Small intestine (tissue), 7 donors: ENCODE results near the gene NBDY. TPM values are rescaled to one million over a fixed set of nuclear protein-coding genes. Genes with fewer than 3 reads are reported as not detected.
A peak's percentile ranks its signal among the peaks of the same experiment; 100 is the strongest.

ENCODE experiments used
- DNase-seq, 2 donors: peaks; one replicate each; pipeline versions ENCODE4 v3.0.0 to v3.0.0-alpha.2; 2013
- FAIRE-seq: peaks from 2 replicates; lab custom pipeline; 2012; peaks lifted over from hg19 to GRCh38; lab: Jason Lieb, UNC
- H3K27ac ChIP-seq, 3 donors: one replicate each; pipeline ENCODE4 v1.5.1; 2013; ENCODE audit warnings: low read length in 2 of 3, mild to moderate bottlenecking in 2 of 3, control low read depth in 1 of 3, inconsistent platforms in 1 of 3, low read depth in 1 of 3, moderate library complexity in 1 of 3
- H3K27me3 ChIP-seq, 3 donors: one replicate each; pipeline ENCODE4 v1.6.1; 2013; ENCODE audit warnings: low read length in 3 of 3, inconsistent platforms in 1 of 3; ENCODE audit not compliant: control insufficient read depth in 3 of 3, insufficient read depth in 3 of 3
- H3K36me3 ChIP-seq, 3 donors: one replicate each; pipeline ENCODE4 v1.6.1; 2013; ENCODE audit warnings: low read length in 3 of 3, inconsistent platforms in 1 of 3, low read depth in 1 of 3, mild to moderate bottlenecking in 1 of 3, moderate library complexity in 1 of 3; ENCODE audit not compliant: control insufficient read depth in 3 of 3, insufficient read depth in 2 of 3
- H3K4me1 ChIP-seq, 3 donors: one replicate each; pipeline ENCODE4 v1.6.1; 2013; ENCODE audit warnings: low read length in 2 of 3, inconsistent platforms in 1 of 3, low read depth in 1 of 3, mild to moderate bottlenecking in 1 of 3, moderate library complexity in 1 of 3; ENCODE audit not compliant: control insufficient read depth in 3 of 3, insufficient read depth in 2 of 3
- H3K4me3 ChIP-seq, 3 donors: one replicate each; pipeline ENCODE4 v1.5.1; 2013; ENCODE audit warnings: low read length in 3 of 3, control low read depth in 1 of 3, inconsistent platforms in 1 of 3, low read depth in 1 of 3, mild to moderate bottlenecking in 1 of 3, moderate library complexity in 1 of 3
- H3K9me3 ChIP-seq, 2 donors: one replicate each; pipeline ENCODE4 v1.6.1; 2013; ENCODE audit warnings: low read depth in 1 of 2, low read length in 1 of 2; ENCODE audit not compliant: control insufficient read depth in 2 of 2, insufficient read depth in 1 of 2
- WGBS, 3 donors: extraction: QIAGEN DNeasy Blood & Tissue Kit; methylation state at CpG; one replicate each; pipeline ENCODE4 v1.1.7; 2013; 5-methylcytosine and 5-hydroxymethylcytosine counted together
- polyA plus RNA-seq, 4 donors: library from polyadenylated mRNA; stranded (reverse) in 3 of 4; unstranded in 1 of 4; fragments of 200-250 nt in 3 of 4; fragments of 120-200 nt in 1 of 4; gene quantifications; one replicate each; pipeline versions ENCODE4 v1.2.1 to v1.2.3, GENCODE V29; 2013
- donor health status: healthy with polysubstance abuse.
- donor health status: control.
- donor health status: control.
- donor health status: Bipolar disorder and iron deficiency.
- donor health status: healthy.

The NBDY gene
- polyA plus RNA-seq, 4 donors = 11.9 to 39.6 (median 20.9) TPM

DNA sequence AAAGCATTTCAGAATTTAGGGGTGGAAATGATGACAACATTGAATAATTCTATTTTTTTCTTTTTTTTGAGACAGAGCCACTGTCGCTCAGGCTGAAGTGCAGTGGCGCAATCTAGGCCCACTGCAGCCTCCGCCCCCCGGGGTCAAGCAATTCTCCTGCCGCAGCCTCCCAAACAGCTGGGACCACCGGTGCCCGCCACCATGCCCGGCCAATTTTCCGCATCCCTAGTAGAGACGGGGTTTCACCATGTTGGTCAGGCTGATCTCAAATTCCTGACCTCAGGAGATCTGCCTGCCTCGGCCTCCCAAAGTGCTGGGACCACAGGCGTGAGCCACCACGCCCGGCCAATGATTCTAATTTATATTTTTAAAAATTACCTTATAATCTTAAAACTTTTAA, 7.2 kb downstream of the NBDY start:
- no peak for FAIRE-seq
- Histone ChIP-seq H3K36me3 (no peaks in the 10 kb centered on the region), H3K27me3 (no peaks in the 10 kb centered on the region), H3K4me3 (no peak overlapping the region), H3K27ac (no peak overlapping the region), H3K9me3 (no peaks in the 10 kb centered on the region), H3K4me1 (no peaks in the 10 kb centered on the region)
- 92 to 97% (median 95%) methylated on average over 14 of the region's 14 CpGs for WGBS, 3 donors
- DNase-seq = no peak

DNA sequence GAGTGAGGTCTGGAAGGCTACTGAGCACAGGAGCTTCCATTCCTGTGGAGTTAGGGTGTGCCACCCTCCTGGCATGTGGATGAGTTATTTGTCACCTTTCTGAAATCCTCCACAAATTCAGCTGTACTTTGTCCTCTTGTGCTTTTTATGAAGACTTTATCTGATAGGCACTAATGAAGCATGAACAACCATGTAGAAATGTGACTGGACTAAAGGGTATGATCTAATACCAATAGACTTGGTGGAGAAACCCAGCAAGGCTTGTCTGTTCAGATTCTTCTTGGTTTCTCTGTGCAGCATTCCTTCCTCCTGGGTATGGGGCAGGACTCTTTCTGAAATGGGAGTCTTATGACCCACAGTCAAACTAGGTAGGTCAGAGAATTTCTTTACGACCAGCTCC, 9.6 kb downstream of the NBDY start:
- peak; percentile 45 to 67 for DNase-seq

DNA sequence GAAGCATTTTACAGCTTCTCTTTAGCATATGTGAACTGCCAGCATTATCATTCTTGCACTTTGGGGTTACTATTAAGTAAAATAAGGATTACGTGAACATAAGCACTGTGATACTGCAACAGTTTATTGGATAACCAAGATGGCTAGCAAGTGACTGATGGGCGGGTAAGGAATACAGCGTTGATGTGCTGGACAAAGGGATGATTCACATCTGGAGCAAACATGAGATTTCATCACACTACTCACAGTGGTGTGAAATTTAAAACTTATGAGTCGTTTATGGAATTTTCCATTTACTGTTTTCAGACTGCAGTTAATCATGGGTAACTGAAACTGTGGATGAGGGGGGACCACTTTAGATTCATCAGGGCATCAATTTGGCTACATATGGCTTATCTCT, 16.0 kb downstream of the NBDY start:
- Histone ChIP-seq H3K27ac (no peak overlapping the region), H3K4me3 (no peak overlapping the region), H3K9me3 (no peaks in the 10 kb centered on the region), H3K27me3 (no peaks in the 10 kb centered on the region), H3K36me3 (no peaks in the 10 kb centered on the region), H3K4me1 (no peaks in the 10 kb centered on the region)
- WGBS, 3 donors = 74 to 84% (median 80%) methylated on average over 4 of the region's 4 CpGs
- DNase-seq (no peak), FAIRE-seq (no peak)

More for the DNA sequence above, 9.6 kb downstream of the NBDY start:
- no peak overlapping the region for H3K4me3 ChIP-seq
- H3K36me3 ChIP-seq = no peaks in the 10 kb centered on the region
- no peak for FAIRE-seq
- WGBS, 3 donors = 28 to 60% (median 43%) methylated on average over 1 of the region's 1 CpG
- H3K27ac ChIP-seq = peak overlapping the region in 2 of 3 donors; percentile 4 to 48
- H3K9me3 ChIP-seq = no peaks in the 10 kb centered on the region
- H3K27me3 ChIP-seq = no peaks in the 10 kb centered on the region
- no peaks in the 10 kb centered on the region for H3K4me1 ChIP-seq

DNA sequence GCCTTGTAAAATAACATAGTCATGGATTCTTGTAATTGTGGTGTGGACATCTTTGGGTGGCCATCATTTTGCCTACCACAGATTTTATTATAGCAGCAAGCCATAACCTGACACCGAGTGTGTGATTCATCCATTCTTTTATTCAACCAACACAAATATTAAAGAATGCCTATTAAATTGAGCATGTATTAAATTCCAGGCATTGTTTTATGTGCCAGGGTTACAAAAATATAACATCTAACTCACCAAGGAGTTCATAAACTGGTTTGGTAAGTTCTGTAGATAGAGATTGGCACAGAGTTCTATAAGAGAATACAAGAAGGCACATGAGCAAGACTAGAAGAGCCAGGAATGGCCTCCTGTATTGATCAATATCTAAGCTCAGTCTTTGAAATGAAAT, 18.0 kb downstream of the NBDY start:
- Histone ChIP-seq H3K36me3 (no peaks in the 10 kb centered on the region), H3K27me3 (no peaks in the 10 kb centered on the region), H3K9me3 (no peaks in the 10 kb centered on the region), H3K27ac (no peak overlapping the region), H3K4me3 (no peak overlapping the region), H3K4me1 (no peaks in the 10 kb centered on the region)
- DNase-seq (no peak), FAIRE-seq (no peak)
- 78 to 97% (median 96%) methylated on average over 1 of the region's 1 CpG for WGBS, 3 donors

DNA sequence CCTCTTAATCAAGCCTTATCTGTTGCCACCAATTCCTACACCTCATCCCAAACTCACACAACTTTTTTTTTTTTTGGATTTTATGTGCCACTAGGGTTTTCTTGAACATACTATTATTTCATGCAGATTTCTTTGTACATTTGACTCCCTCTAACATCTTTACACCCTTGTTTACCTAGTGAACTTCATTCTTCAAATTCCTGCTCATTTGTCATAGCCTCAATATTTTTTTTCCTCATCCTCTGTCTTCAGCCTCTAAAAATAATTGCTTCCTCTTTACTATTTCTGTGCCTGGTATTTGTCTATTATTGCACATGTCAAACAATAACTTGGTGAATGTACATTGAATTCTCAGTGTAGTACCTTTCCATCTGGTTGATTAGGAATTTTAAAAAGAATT, 22.0 kb downstream of the NBDY start:
- H3K9me3 ChIP-seq = no peaks in the 10 kb centered on the region
- DNase-seq (no peak), FAIRE-seq (no peak)
- H3K36me3 ChIP-seq = no peaks in the 10 kb centered on the region
- H3K27me3 ChIP-seq = no peaks in the 10 kb centered on the region
- H3K4me3 ChIP-seq = no peak overlapping the region
- H3K4me1 ChIP-seq = no peaks in the 10 kb centered on the region
- no peak overlapping the region for H3K27ac ChIP-seq

DNA sequence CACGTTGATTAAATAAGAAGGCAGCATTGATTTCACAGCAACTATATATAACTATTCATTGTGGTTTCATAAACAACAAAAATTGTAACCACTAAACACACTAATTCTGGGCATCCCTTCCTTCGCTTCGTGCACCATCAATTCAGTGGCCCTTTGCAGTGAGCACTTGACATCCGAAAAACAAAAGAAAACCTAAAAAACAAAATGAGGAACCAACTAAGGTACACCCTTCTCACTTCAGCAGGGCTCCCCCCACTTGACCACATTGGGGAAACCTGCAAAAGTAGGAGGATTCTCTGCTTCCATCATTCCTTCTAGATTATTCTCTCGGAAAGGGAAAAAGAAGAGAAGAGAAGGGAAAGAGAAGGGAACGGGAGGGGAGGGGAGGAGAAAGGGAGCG, 28.3 kb downstream of the NBDY start:
- DNase-seq = no peak
- no peak for FAIRE-seq

DNA sequence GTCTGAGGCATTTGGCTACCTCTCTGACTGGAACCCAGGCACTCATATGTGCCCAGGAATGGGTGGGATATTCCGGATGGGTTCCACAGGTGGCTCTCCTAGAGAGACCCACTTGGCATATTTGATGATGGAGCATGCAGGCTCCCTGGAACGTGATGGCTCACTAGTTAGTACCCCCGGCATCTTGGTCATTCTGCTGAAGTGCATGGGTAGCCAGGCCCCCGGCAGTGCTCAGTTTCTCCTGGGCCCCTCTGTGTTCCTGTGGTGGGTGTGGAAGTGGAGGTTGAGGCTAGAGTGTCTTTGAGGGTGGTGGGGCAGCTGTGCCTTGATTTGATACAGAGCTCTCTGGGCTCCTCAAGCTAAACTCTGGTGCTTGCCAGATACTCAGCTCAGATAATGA, 29.4 kb downstream of the NBDY start:
- H3K27ac ChIP-seq = no peak overlapping the region
- no peaks in the 10 kb centered on the region for H3K9me3 ChIP-seq
- H3K4me1 ChIP-seq = no peaks in the 10 kb centered on the region
- 87 to 98% (median 88%) methylated on average over 2 to 4 of the region's 4 CpGs for WGBS, 3 donors
- DNase-seq = no peak
- FAIRE-seq = no peak
- no peak overlapping the region for H3K4me3 ChIP-seq
- H3K27me3 ChIP-seq = no peaks in the 10 kb centered on the region
- peaks cover 0 to 4% (median 0%) of the 10 kb centered on the region in 3 donors for H3K36me3 ChIP-seq

More for the DNA sequence above, 28.3 kb downstream of the NBDY start:
- Histone ChIP-seq H3K9me3 (no peaks in the 10 kb centered on the region), H3K4me3 (no peak overlapping the region), H3K27me3 (no peaks in the 10 kb centered on the region), H3K4me1 (no peaks in the 10 kb centered on the region), H3K36me3 (peaks cover 0 to 4% (median 0%) of the 10 kb centered on the region in 3 donors), H3K27ac (no peak overlapping the region)
- WGBS, 3 donors = 67 to 94% (median 88%) methylated on average over 7 of the region's 7 CpGs

DNA sequence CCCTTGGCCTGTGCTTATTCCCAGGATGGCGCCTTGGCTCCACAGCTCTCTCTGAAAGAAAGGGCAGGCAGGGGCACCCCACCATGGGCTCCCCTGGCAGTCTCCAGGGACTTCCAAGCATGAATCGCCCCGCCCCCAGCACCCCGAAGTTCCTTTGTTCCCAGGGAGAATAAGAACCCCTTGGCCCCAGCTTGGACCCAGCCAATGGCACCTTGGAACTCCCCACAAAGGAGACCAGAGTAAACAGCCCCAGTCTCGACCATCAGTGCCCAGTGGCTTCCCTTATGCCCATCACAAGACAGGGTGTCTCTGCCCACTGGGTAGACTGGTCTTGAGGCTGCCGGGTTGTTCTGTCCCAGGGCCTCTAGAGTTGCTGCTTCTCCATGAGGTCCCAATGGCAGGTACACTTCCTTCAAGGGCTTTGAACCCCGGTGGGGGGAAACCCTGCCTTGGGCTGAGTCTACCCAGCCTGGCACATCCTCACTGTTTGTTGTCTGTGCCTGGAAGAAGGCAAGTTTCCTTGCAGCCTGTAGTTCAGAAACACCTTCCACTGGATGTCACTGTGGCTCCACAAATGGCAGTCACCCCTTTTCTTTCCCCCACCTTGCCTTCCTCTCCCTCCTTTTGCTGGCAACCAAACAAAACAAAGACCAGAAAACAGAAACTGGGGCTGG, 30.8 kb downstream of the NBDY start:
- Histone ChIP-seq H3K27me3 (no peaks in the 10 kb centered on the region), H3K4me3 (no peak overlapping the region), H3K27ac (no peak overlapping the region), H3K4me1 (no peaks in the 10 kb centered on the region), H3K9me3 (no peaks in the 10 kb centered on the region), H3K36me3 (peaks cover 0 to 10% (median 0%) of the 10 kb centered on the region in 3 donors)
- no peak for FAIRE-seq
- DNase-seq = no peak
- 76 to 92% (median 83%) methylated on average over 4 to 7 of the region's 7 CpGs for WGBS, 3 donors
